SK-N-SH (cell line): ENCODE data around the gene ACVR1B. TPM values are rescaled to one million over a fixed set of nuclear protein-coding genes. Genes with fewer than 3 reads are reported as not detected.

Experiments
- CTCF ChIA-PET: fragments of 300-600, 350-600 bp; formaldehyde crosslinking; extraction: SDS; loops from one replicate; lab custom pipeline; 2021; lab: Yijun Ruan, JAX
- POLR2A ChIA-PET: fragments of 350-600 bp; sonication (Branson Sonifier 250); formaldehyde crosslinking; extraction: SDS; loops from one replicate; lab custom pipeline; 2020; ENCODE audit warnings: antibody characterized with exemption, inconsistent platforms; lab: Yijun Ruan, JAX
- DNase-seq: peaks from one replicate; pipeline ENCODE4 v3.0.0; 2012
- H2AFZ ChIP-seq: fragments of 200-600 bp; sonication (generic); 2 replicates; pipeline ENCODE4 v1.8.1; 2016; ENCODE audit warnings: antibody characterized with exemption, mild to moderate bottlenecking, low read depth
- H3F3A ChIP-seq: fragments of 200-600 bp; sonication (generic); replicated peaks from 2 replicates; pipeline ENCODE3; 2016; ENCODE audit warnings: antibody characterized with exemption, mild to moderate bottlenecking; ENCODE audit not compliant: insufficient read depth
- H3K27ac ChIP-seq, 2 experiments: fragments of 200-500 bp in 1 of 2; fragments of 200-600 bp in 1 of 2; sonication (Bioruptor generic) in 1 of 2; sonication (generic), shearing (Covaris generic) in 1 of 2; 2 replicates each; pipeline versions ENCODE4 v1.5.1 to v1.6.1; 2014 to 2016; ENCODE audit warnings: low read depth in 2 of 2, inconsistent platforms in 1 of 2, low read length in 1 of 2, mild to moderate bottlenecking in 1 of 2, mixed read lengths in 1 of 2
- H3K27me3 ChIP-seq: fragments of 200-600 bp; sonication (generic), shearing (Covaris generic); 2 replicates; pipeline ENCODE4 v1.6.1; 2016; ENCODE audit warnings: mixed run types; ENCODE audit not compliant: insufficient read depth
- H3K36me3 ChIP-seq, 2 experiments: fragments of 200-500 bp in 1 of 2; fragments of 200-600 bp in 1 of 2; sonication (Bioruptor generic) in 1 of 2; sonication (generic) in 1 of 2; replicated peaks in 1 of 2; 2 replicates each; pipeline versions ENCODE3 to v1.5.1; 2014 to 2016; ENCODE audit warnings: low read length in 1 of 2, mild to moderate bottlenecking in 1 of 2; ENCODE audit not compliant: insufficient read depth in 2 of 2, control insufficient read depth in 1 of 2
- H3K4me1 ChIP-seq, 2 experiments: fragments of 200-500 bp in 1 of 2; fragments of 200-600 bp in 1 of 2; sonication (Bioruptor generic) in 1 of 2; sonication (generic), shearing (Covaris generic) in 1 of 2; 2 replicates each; pipeline versions ENCODE4 v1.5.1 to v1.6.1; 2014 to 2016; ENCODE audit warnings: low read depth in 1 of 2, low read length in 1 of 2, mixed run types in 1 of 2; ENCODE audit not compliant: insufficient read depth in 2 of 2, control insufficient read depth in 1 of 2
- H3K4me2 ChIP-seq: fragments of 200-600 bp; sonication (generic), shearing (Covaris generic); 2 replicates; pipeline ENCODE4 v1.6.1; 2017; ENCODE audit warnings: mixed run types
- H3K4me3 ChIP-seq, 2 experiments: fragments of 200-500 bp in 1 of 2; fragments of 200-600 bp in 1 of 2; sonication (Bioruptor generic) in 1 of 2; sonication (generic), shearing (Covaris generic) in 1 of 2; 2 replicates each; pipeline versions ENCODE4 v1.5.1 to v1.8.1; 2014 to 2016; ENCODE audit warnings: low read depth in 2 of 2, inconsistent platforms in 1 of 2, low read length in 1 of 2, mild to moderate bottlenecking in 1 of 2, mixed read lengths in 1 of 2, moderate library complexity in 1 of 2
- H3K79me2 ChIP-seq: fragments of 200-600 bp; sonication (generic); 2 replicates; pipeline ENCODE4 v1.8.1; 2017; ENCODE audit warnings: mild to moderate bottlenecking; ENCODE audit not compliant: insufficient read depth
- H3K9ac ChIP-seq: fragments of 200-600 bp; sonication (generic); 2 replicates; pipeline ENCODE4 v1.6.1; 2017; ENCODE audit warnings: mixed run types
- H3K9me2 ChIP-seq: fragments of 200-600 bp; sonication (generic); 2 replicates; pipeline ENCODE4 v1.6.1; 2017; ENCODE audit warnings: mixed run types
- H3K9me3 ChIP-seq: fragments of 200-600 bp; sonication (generic); 2 replicates; pipeline ENCODE4 v1.6.1; 2017; ENCODE audit warnings: mixed run types, mild to moderate bottlenecking, moderate library complexity
- H4K20me1 ChIP-seq: fragments of 200-600 bp; sonication (generic); 2 replicates; pipeline ENCODE4 v1.6.1; 2017; ENCODE audit warnings: mild to moderate bottlenecking, mixed run types; ENCODE audit not compliant: insufficient read depth
- CHD2 ChIP-seq: fragments of 150-350 bp; IDR thresholded peaks from 2 replicates; pipeline ENCODE4 v1.6.1; 2018; ENCODE audit warnings: low read length; ENCODE audit not compliant: partially characterized antibody
- EP300 ChIP-seq, 2 experiments: IDR thresholded peaks; 2 replicates each; pipeline versions ENCODE4 v1.4.0 to v1.6.1; 2012; ENCODE audit warnings: borderline replicate concordance in 1 of 2, low read depth in 1 of 2, low read length in 1 of 2
- EZH2phosphoT487 ChIP-seq: fragments of 200-600 bp; sonication (generic); IDR thresholded peaks from 2 replicates; pipeline ENCODE4 v1.6.1; 2017; ENCODE audit warnings: low read depth, mixed run types, mild to moderate bottlenecking, antibody characterized with exemption, moderate library complexity, borderline replicate concordance
- GABPA ChIP-seq: IDR thresholded peaks from 2 replicates; pipeline ENCODE4 v1.4.0; 2012; ENCODE audit warnings: low read depth, mild to moderate bottlenecking
- GATA2 ChIP-seq: sonication (generic); formaldehyde crosslinking; IDR thresholded peaks from 2 replicates; pipeline ENCODE4 v1.5.0; 2020; ENCODE audit warnings: mild to moderate bottlenecking, missing genetic modification reagents
- MAX ChIP-seq: IDR thresholded peaks from 2 replicates; pipeline ENCODE4 v1.4.0; 2012; ENCODE audit warnings: low read depth
- MXI1 ChIP-seq: IDR thresholded peaks from 2 replicates; pipeline ENCODE4 v1.6.1; 2012; ENCODE audit warnings: mild to moderate bottlenecking, low read depth, low read length, improper control_type of control experiment
- NRF1 ChIP-seq: IDR thresholded peaks from 2 replicates; pipeline ENCODE4 v1.6.1; 2012; ENCODE audit warnings: low read depth, mild to moderate bottlenecking, low read length
- PBX3 ChIP-seq: IDR thresholded peaks from 2 replicates; pipeline ENCODE4; 2012
- POLR2AphosphoS5 ChIP-seq: IDR thresholded peaks from 2 replicates; pipeline ENCODE4 v1.6.1; 2012; ENCODE audit warnings: low read depth, low read length
- RCOR1 ChIP-seq: fragments of 150-350 bp; IDR thresholded peaks from 2 replicates; pipeline ENCODE4 v1.6.1; 2017; ENCODE audit warnings: antibody characterized with exemption, low read length
- TCF12 ChIP-seq: IDR thresholded peaks from 2 replicates; pipeline ENCODE4 v1.4.0; 2012
- USF1 ChIP-seq: IDR thresholded peaks from 2 replicates; pipeline ENCODE4 v1.4.0; 2012; ENCODE audit warnings: low read depth, borderline replicate concordance
- YY1 ChIP-seq: IDR thresholded peaks from 2 replicates; pipeline ENCODE4 v1.4.0; 2012; ENCODE audit warnings: low read depth, mild to moderate bottlenecking
- WGBS: methylation state at CpG from one replicate; pipeline ENCODE4 v1.1.6; 2017; ENCODE audit warnings: low lambda C conversion rate; 5-methylcytosine and 5-hydroxymethylcytosine counted together
- polyA plus RNA-seq, 3 experiments: library from polyadenylated mRNA; depleted of rRNA; stranded (reverse); fragments of >200 nt; gene quantifications; 2 replicates each; pipeline ENCODE4 v1.2.3, GENCODE V29; 2012
- TF ChIP-seq, protein P1 (sequence below): fragments of 200-600 bp; sonication (generic); IDR thresholded peaks from 2 replicates; pipeline ENCODE4 v1.6.1; 2017; ENCODE audit warnings: antibody characterized with exemption, mild to moderate bottlenecking, moderate library complexity

ACVR1B gene
- polyA plus RNA-seq, 1 of the 3 experiments (the other 2 are of a cell fraction) = 12.1 TPM

DNA sequence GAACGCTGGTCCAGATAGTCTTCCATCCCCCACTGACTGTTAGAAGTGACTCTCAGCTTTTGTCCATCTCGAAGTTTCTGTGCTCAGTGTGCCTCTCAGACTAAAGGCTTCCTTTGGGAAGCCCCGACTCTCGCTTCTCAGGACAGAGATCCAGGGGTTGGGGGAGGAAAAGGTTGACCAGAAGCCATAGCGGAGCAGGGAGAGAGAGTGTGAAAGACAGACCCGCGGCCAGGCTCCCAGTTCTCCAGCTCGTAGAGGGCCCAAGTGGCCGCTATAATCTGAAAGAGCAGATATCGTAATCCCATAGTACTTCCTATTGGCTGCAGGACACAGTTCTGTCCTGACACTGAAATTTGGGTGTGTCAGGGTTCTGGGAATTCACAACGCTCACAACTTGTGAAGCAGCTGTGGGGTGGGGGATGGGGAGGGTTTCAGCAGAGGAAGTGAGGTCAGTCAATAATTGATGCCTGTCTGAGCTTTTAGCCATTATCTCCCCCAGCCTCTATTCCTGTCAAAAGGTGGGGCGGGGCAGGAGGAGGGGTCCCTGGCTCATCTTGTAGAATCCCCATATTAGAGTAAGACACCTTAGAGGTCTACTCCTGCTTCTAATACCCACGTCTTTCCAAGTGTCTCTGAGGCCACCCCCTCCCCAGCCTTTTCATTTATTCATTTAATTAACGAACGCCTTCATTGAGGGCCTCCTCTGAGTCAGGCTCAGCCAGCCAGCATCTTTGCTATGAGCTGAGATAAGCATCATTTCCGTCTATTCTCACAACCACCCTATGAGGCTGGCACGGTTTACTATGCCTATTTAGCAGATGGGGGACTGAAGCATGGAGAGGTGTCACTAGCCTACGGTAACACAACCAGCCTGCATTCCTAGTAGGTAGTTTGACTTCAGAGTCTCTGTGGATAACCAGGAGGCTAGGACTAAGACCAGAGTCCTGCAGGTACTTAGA, 45.7 kb upstream of the ACVR1B start:
- TF ChIP-seq USF1 = no peak
- no peak for TF ChIP-seq MAX
- no peak for TF ChIP-seq EZH2phosphoT487
- no peak for TF ChIP-seq POLR2AphosphoS5
- TF ChIP-seq TCF12 = no peak
- peak; percentile 62 for TF ChIP-seq GATA2 (CRISPR knock-in tag)
- no peak for TF ChIP-seq YY1
- no peak for TF ChIP-seq EP300 (IDR thresholded peaks at IDR 0.05; ENCODE audit: borderline replicate concordance in 1 of 2, low read depth in 1 of 2, low read length in 1 of 2)
- TF ChIP-seq MXI1 = no peak
- no peak overlapping the region for H3K4me3 ChIP-seq
- POLR2A ChIA-PET = no interaction called here
- peak; percentile 61 for DNase-seq
- H3K27ac ChIP-seq = peak overlapping the region in 1 of 2 experiments; percentile 40; a peak in 2 of 4 replicates
- H3K4me1 ChIP-seq = peaks cover 0 to 28% of the 10 kb centered on the region in 2 experiments; a peak in 1 of 4 replicates
- H3K9me2 ChIP-seq = no peaks in the 10 kb centered on the region
- no peaks in the 10 kb centered on the region for H3K9me3 ChIP-seq
- no peaks in the 10 kb centered on the region for H3K79me2 ChIP-seq
- no peak overlapping the region for H3K4me2 ChIP-seq
- H4K20me1 ChIP-seq = no peaks in the 10 kb centered on the region
- H3K27me3 ChIP-seq = no peaks in the 10 kb centered on the region
- WGBS = 65% methylated on average over 18 of the region's 18 CpGs
- no peaks in the 10 kb centered on the region for H3K36me3 ChIP-seq
- no peak overlapping the region for H2AFZ ChIP-seq
- CTCF ChIA-PET = interaction anchor here (0.8 to 3.9 kb wide), 11 partner anchors 9 to 119 kb away, joined by 3 to 30 read pairs (median 4); no protein-coding TSS in a partner anchor
- H3F3A ChIP-seq = no peaks in the 10 kb centered on the region
- H3K9ac ChIP-seq = no peak overlapping the region

GRCh38 chr12:51906430-51907082, 44.9 kb upstream of the ACVR1B start:
- 77% methylated on average over 16 of the region's 23 CpGs for WGBS
- H3F3A ChIP-seq = no peaks in the 10 kb centered on the region
- peak overlapping the region in 1 of 2 experiments; percentile 40; a peak in 2 of 4 replicates for H3K27ac ChIP-seq
- H3K9me3 ChIP-seq = no peaks in the 10 kb centered on the region
- H3K36me3 ChIP-seq = no peaks in the 10 kb centered on the region
- TF ChIP-seq RCOR1 = no peak
- TF ChIP-seq NRF1 = no peak
- no peak for TF ChIP-seq GABPA
- no peak for TF ChIP-seq CHD2
- TF ChIP-seq TCF12 = no peak
- no peak for TF ChIP-seq PBX3
- no peak for TF ChIP-seq EZH2phosphoT487
- TF ChIP-seq, protein P1, sequence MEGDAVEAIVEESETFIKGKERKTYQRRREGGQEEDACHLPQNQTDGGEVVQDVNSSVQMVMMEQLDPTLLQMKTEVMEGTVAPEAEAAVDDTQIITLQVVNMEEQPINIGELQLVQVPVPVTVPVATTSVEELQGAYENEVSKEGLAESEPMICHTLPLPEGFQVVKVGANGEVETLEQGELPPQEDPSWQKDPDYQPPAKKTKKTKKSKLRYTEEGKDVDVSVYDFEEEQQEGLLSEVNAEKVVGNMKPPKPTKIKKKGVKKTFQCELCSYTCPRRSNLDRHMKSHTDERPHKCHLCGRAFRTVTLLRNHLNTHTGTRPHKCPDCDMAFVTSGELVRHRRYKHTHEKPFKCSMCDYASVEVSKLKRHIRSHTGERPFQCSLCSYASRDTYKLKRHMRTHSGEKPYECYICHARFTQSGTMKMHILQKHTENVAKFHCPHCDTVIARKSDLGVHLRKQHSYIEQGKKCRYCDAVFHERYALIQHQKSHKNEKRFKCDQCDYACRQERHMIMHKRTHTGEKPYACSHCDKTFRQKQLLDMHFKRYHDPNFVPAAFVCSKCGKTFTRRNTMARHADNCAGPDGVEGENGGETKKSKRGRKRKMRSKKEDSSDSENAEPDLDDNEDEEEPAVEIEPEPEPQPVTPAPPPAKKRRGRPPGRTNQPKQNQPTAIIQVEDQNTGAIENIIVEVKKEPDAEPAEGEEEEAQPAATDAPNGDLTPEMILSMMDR = no peak
- no peak for TF ChIP-seq MAX
- H4K20me1 ChIP-seq = no peaks in the 10 kb centered on the region
- DNase-seq = peak; percentile 47
- ChIA-PET CTCF (interaction anchor here (1.1 to 3.9 kb wide), 6 partner anchors 12 to 118 kb away, joined by 3 to 30 read pairs (median 8); no protein-coding TSS in a partner anchor), POLR2A (no interaction called here)
- H3K9ac ChIP-seq = no peak overlapping the region
- H3K4me3 ChIP-seq = no peak overlapping the region
- H3K79me2 ChIP-seq = no peaks in the 10 kb centered on the region
- peaks cover 0 to 36% of the 10 kb centered on the region in 2 experiments; a peak in 2 of 4 replicates for H3K4me1 ChIP-seq
- H3K4me2 ChIP-seq = no peak overlapping the region
- no peaks in the 10 kb centered on the region for H3K9me2 ChIP-seq
- H3K27me3 ChIP-seq = no peaks in the 10 kb centered on the region
- H2AFZ ChIP-seq = no peak overlapping the region
